Measurements from ENCODE around the gene SLC37A3. TPM values are rescaled to one million over a fixed set of nuclear protein-coding genes. Genes with fewer than 3 reads are reported as not detected.

The SLC37A3 gene
- total and polyA plus RNA-seq, 2 donors (not counting 1 experiment from before 2014, with no cell fraction given): 9.1 to 20.1 TPM

- WGBS (ENCODE audit: insufficient coverage): 100% methylated on average over 2 of the region's 6 CpGs
- no peak overlapping the region for H3K27ac ChIP-seq (ENCODE audit: low read length in 2 of 2)
- Mint-ChIP-seq H3K27ac (no peak overlapping the region), H3K4me1 (peaks cover 7% of the 10 kb centered on the region), H3K4me3 (no peak overlapping the region), H3K9me3 (ENCODE audit: insufficient read depth) (no peaks in the 10 kb centered on the region), H3K27me3 (no peaks in the 10 kb centered on the region)
- no peak for TF ChIP-seq CTCF (IDR thresholded peaks at IDR 0.05)
- TF ChIP-seq EZH2 (IDR thresholded peaks at IDR 0.05; ENCODE audit: borderline replicate concordance, insufficient read depth, low read depth, low read length, poor library complexity, severe bottlenecking): no peak
- peaks cover 0 to 4% (median 0%) of the 10 kb centered on the region in 4 experiments for H3K27me3 ChIP-seq (replicated peaks in 1 of 4; ENCODE audit: control extremely low read depth in 1 of 4, control insufficient read depth in 3 of 4, insufficient read depth in 4 of 4, low read length in 3 of 4)
- DNase-seq (no peak), ATAC-seq (ENCODE audit: low read depth) (no peak)
- H3K9ac ChIP-seq (ENCODE audit: low read length): no peak overlapping the region
- intact Hi-C loops (cut with micrococcal nuclease): no loop called here
- peaks cover 21% of the 10 kb centered on the region for H4K20me1 ChIP-seq (ENCODE audit: control insufficient read depth, insufficient read depth, low read length, poor library complexity, severe bottlenecking)
- H3K4me3 ChIP-seq (ENCODE audit: control extremely low read depth in 1 of 5, extremely low read depth in 1 of 5, insufficient read depth in 1 of 5, low read depth in 2 of 5, low read length in 4 of 5): no peak overlapping the region
- no peak overlapping the region for H2AFZ ChIP-seq (ENCODE audit: insufficient read depth, low read depth, low read length, poor library complexity, severe bottlenecking)
- CTCF ChIA-PET: no interaction called here
- H3K36me3 ChIP-seq (replicated peaks in 1 of 2; ENCODE audit: control extremely low read depth in 1 of 2, control insufficient read depth in 1 of 2, extremely low read depth in 1 of 2, insufficient read depth in 2 of 2, low read length in 1 of 2): peaks cover 3 to 16% of the 10 kb centered on the region in 2 experiments
- peaks cover 34% of the 10 kb centered on the region for H3K79me2 ChIP-seq (ENCODE audit: control insufficient read depth, insufficient read depth, low read length)
- no peaks in the 10 kb centered on the region for H3K9me3 ChIP-seq (ENCODE audit: control extremely low read depth in 1 of 3, control insufficient read depth in 2 of 3, insufficient read depth in 1 of 3, low read length in 2 of 3)
- H3K4me2 ChIP-seq (replicated peaks; ENCODE audit: low read depth, low read length, poor library complexity, severe bottlenecking): no peak overlapping the region
- POLR2A ChIA-PET: no interaction called here
- H3K4me1 ChIP-seq (ENCODE audit: control insufficient read depth in 2 of 2, insufficient read depth in 2 of 2, low read length in 2 of 2): peaks cover 2 to 3% of the 10 kb centered on the region in 2 donors
Measured at GRCh38 chr7:140383954-140384713, 14.2 kb downstream of the SLC37A3 start.

All from B cell (primary cell).